K562 (cell line): ENCODE data around the gene CNNM3. TPM values are rescaled to one million over a fixed set of nuclear protein-coding genes. Genes with fewer than 3 reads are reported as not detected.

Experiments
- CBX5 ChIP-seq: IDR thresholded peaks from 2 replicates; pipeline ENCODE4 v1.6.1; 2014; ENCODE audit warnings: low read depth, borderline replicate concordance
- ETV5 ChIP-seq: sonication (generic); formaldehyde crosslinking; IDR thresholded peaks from 2 replicates; pipeline ENCODE4 v1.4.0; 2020; ENCODE audit warnings: low read depth, mild to moderate bottlenecking, missing genetic modification reagents
- FIP1L1 ChIP-seq: fragments of 200-400 bp; formaldehyde crosslinking; IDR thresholded peaks from 2 replicates; pipeline ENCODE4 v1.6.1; 2018; ENCODE audit warnings: mild to moderate bottlenecking, low read depth, low read length; ENCODE audit not compliant: poor library complexity, severe bottlenecking
- HMGXB4 ChIP-seq: sonication (generic); formaldehyde crosslinking; IDR thresholded peaks from 2 replicates; pipeline ENCODE4 v1.8.1; 2023; ENCODE audit warnings: mild to moderate bottlenecking, missing genetic modification reagents
- HNRNPUL1 ChIP-seq: fragments of 200-400 bp; formaldehyde crosslinking; IDR thresholded peaks from 2 replicates; pipeline ENCODE4 v1.6.1; 2017; ENCODE audit warnings: low read length
- PHB ChIP-seq: fragments of 250-450 bp; sonication (Bioruptor Pico); IDR thresholded peaks from 2 replicates; pipeline ENCODE4 v1.5.0; 2021
- PHF8 ChIP-seq: fragments of 200-600 bp; sonication (generic); IDR thresholded peaks from 2 replicates; pipeline ENCODE4 v1.6.1; 2012; ENCODE audit warnings: mixed run types, mild to moderate bottlenecking, inconsistent platforms, low read length, moderate library complexity, borderline replicate concordance
- PRMT5 ChIP-seq: sonication (generic); formaldehyde crosslinking; IDR thresholded peaks from 2 replicates; pipeline ENCODE4 v1.5.0; 2020; ENCODE audit warnings: missing genetic modification reagents
- RBBP5 ChIP-seq: fragments of 200-600 bp; sonication (generic); IDR thresholded peaks from 2 replicates; pipeline ENCODE4 v1.6.1; 2012; ENCODE audit warnings: borderline replicate concordance, mild to moderate bottlenecking, low read length, control low read depth, inconsistent platforms; ENCODE audit not compliant: insufficient read depth, poor library complexity, severe bottlenecking
- SMAD2 ChIP-seq: fragments of 150-350 bp; IDR thresholded peaks from 2 replicates; pipeline ENCODE4 v1.6.1; 2014; ENCODE audit warnings: low read depth, mild to moderate bottlenecking, low read length
- SP2 ChIP-seq: IDR thresholded peaks from 2 replicates; pipeline ENCODE4 v1.6.1; 2011; ENCODE audit warnings: mild to moderate bottlenecking, low read depth, low read length, moderate library complexity; ENCODE audit not compliant: poor library complexity, severe bottlenecking; ENCODE audit errors: extremely low read depth
- STAT5B ChIP-seq: fragments of 250-450 bp; sonication (Bioruptor Pico); IDR thresholded peaks from 2 replicates; pipeline ENCODE4 v1.8.0; 2021; ENCODE audit warnings: mild to moderate bottlenecking, inconsistent platforms
- TEAD2 ChIP-seq: fragments of 450-650 bp; IDR thresholded peaks from 2 replicates; pipeline ENCODE4 v1.6.1; 2016; ENCODE audit warnings: missing genetic modification characterization, control low read depth, missing compliant biosample characterization
- THAP12 ChIP-seq: fragments of 250-450 bp; sonication (Bioruptor Pico); IDR thresholded peaks from 2 replicates; pipeline ENCODE4 v1.9.0; 2021; ENCODE audit warnings: mild to moderate bottlenecking, inconsistent platforms
- TRIM28 ChIP-seq: fragments of 450-650 bp; IDR thresholded peaks from 2 replicates; pipeline ENCODE4 v1.6.1; 2017
- U2AF2 ChIP-seq: fragments of 200-400 bp; formaldehyde crosslinking; optimal IDR thresholded peaks from 2 replicates; pipeline ENCODE3; 2017; ENCODE audit warnings: low read depth, mild to moderate bottlenecking, low read length
- ZNF212 ChIP-seq: fragments of 450-650 bp; formaldehyde crosslinking; IDR thresholded peaks from 2 replicates; pipeline ENCODE4 v1.4.0; 2020; ENCODE audit warnings: mild to moderate bottlenecking
- ZNF696 ChIP-seq: fragments of 250-450 bp; sonication (Bioruptor Pico); conservative IDR thresholded peaks from 2 replicates; pipeline ENCODE4 v1.4.0; 2020; ENCODE audit warnings: mild to moderate bottlenecking, moderate library complexity
- polyA plus RNA-seq, 8 experiments: library from polyadenylated mRNA; depleted of rRNA in 4 of 8; stranded (reverse) in 5 of 8; unstranded in 3 of 8; fragments of >200 nt; fragmentation: Nextera tagmentation in 2 of 8; fragmentation: Illumina TruSeq in 1 of 8; extraction: Ambion mirVana in 2 of 8; extraction: Trizol in 1 of 8; gene quantifications; 2 replicates each; pipeline versions ENCODE4 v1.2.1 to v1.2.3, GENCODE V29; 2011 to 2014; ENCODE audit warnings: inconsistent platforms in 1 of 8, missing spikeins in 1 of 8
- total RNA-seq, 7 experiments: library from RNA; depleted of rRNA in 6 of 7; stranded (reverse); fragments of >200 nt in 6 of 7; fragmentation: Illumina TruSeq in 2 of 7; extraction: Trizol in 2 of 7; gene quantifications; 2 replicates each; pipeline versions ENCODE4 v1.2.1 to v1.2.3, GENCODE V29; 2011 to 2021; ENCODE audit warnings: low replicate concordance in 1 of 7
- TF ChIP-seq, protein P1 (sequence below): sonication (generic); formaldehyde crosslinking; IDR thresholded peaks from 2 replicates; pipeline ENCODE4 v1.9.0; 2022; ENCODE audit warnings: mild to moderate bottlenecking, missing genetic modification reagents
- TF ChIP-seq, protein P2 (sequence below): fragments of 450-650 bp; IDR thresholded peaks from 2 replicates; pipeline ENCODE4 v1.6.1; 2014; ENCODE audit warnings: low read depth, mild to moderate bottlenecking, moderate library complexity, borderline replicate concordance

CNNM3 gene
- total and polyA plus RNA-seq, 9 of the 15 experiments (the other 6 are each of a cell fraction or from before 2014, with no cell fraction given), result 1.4 to 16.9 (median 6.5) TPM

GRCh38 chr2:96869822-96870625, 54.0 kb downstream of the CNNM3 start, which contains the start of gene SEMA4C (continued):
- TF ChIP-seq FIP1L1 (peak; percentile 63), U2AF2 (no peak), CBX5 (no peak), RBBP5 (peak; percentile 10), ZNF696 (CRISPR knock-in tag) (no peak), PHB (no peak), HNRNPUL1 (no peak), TEAD2 (tag) (no peak), STAT5B (CRISPR knock-in tag) (no peak), PRMT5 (CRISPR knock-in tag) (no peak), HMGXB4 (CRISPR knock-in tag) (no peak), TRIM28 (no peak), SMAD2 (no peak), SP2 (no peak), ZNF212 (no peak), THAP12 (CRISPR knock-in tag) (peak; percentile 41; the same call in 1 of the 2 replicates), ETV5 (CRISPR knock-in tag) (0 out of 2 replicates have a peak, but pooled peaks have one; percentile 15), PHF8 (peak; percentile 35; the same call in 1 of the 2 replicates)
- TF ChIP-seq, protein P1, sequence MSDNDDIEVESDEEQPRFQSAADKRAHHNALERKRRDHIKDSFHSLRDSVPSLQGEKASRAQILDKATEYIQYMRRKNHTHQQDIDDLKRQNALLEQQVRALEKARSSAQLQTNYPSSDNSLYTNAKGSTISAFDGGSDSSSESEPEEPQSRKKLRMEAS, result no peak
- TF ChIP-seq, protein P2, sequence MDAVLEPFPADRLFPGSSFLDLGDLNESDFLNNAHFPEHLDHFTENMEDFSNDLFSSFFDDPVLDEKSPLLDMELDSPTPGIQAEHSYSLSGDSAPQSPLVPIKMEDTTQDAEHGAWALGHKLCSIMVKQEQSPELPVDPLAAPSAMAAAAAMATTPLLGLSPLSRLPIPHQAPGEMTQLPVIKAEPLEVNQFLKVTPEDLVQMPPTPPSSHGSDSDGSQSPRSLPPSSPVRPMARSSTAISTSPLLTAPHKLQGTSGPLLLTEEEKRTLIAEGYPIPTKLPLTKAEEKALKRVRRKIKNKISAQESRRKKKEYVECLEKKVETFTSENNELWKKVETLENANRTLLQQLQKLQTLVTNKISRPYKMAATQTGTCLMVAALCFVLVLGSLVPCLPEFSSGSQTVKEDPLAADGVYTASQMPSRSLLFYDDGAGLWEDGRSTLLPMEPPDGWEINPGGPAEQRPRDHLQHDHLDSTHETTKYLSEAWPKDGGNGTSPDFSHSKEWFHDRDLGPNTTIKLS, result 0 out of 2 replicates have a peak, but pooled peaks have one; percentile 14
